ENCODE results near the gene NBAS.

DNA sequence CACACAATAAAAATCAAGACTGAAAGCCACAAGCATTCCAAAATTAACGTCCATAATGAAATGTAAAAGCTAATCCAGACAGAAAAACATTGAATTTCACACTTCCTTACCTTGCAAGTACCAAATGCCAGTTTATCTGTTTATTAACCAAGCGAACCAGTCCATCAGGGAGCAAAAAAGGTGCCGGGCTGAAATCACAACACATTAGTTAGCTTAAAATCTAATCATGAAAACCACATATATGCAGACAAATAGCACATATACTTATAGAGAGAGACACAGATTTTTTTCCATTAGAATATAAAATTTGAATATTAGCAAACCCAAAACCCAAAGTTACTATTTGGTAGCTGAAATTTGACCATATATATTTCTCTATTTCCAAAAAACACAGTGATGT is 7.2 kb downstream of the NBAS start:
- TF ChIP-seq CTCF (conservative IDR thresholded peaks at IDR 0.05; ENCODE audit: low read depth, low read length) = no peak
- TF ChIP-seq MXI1 (IDR thresholded peaks at IDR 0.05; ENCODE audit: borderline replicate concordance, low read depth, low read length) = no peak
- no peak for TF ChIP-seq CEBPB (IDR thresholded peaks at IDR 0.05; ENCODE audit: low read depth, low read length)
- no peak for TF ChIP-seq RAD21 (IDR thresholded peaks at IDR 0.05; ENCODE audit: low read length)
- TF ChIP-seq SMC3 (IDR thresholded peaks at IDR 0.05; ENCODE audit: low read depth, low read length) = no peak
- TF ChIP-seq POLR2A (IDR thresholded peaks at IDR 0.05; ENCODE audit: low read depth, low read length) = no peak
- no peak for TF ChIP-seq FOS (IDR thresholded peaks at IDR 0.05; ENCODE audit: low read depth, low read length)

Data from IMR-90 (cell line).